ENCODE measurements around the gene KLHL5. TPM values are rescaled to one million over a fixed set of nuclear protein-coding genes. Genes with fewer than 3 reads are reported as not detected.

Gene KLHL5
- polyA plus RNA-seq, 3 donors from 2014 or later, result 5.5 to 8.9 (median 8.9) TPM

DNA sequence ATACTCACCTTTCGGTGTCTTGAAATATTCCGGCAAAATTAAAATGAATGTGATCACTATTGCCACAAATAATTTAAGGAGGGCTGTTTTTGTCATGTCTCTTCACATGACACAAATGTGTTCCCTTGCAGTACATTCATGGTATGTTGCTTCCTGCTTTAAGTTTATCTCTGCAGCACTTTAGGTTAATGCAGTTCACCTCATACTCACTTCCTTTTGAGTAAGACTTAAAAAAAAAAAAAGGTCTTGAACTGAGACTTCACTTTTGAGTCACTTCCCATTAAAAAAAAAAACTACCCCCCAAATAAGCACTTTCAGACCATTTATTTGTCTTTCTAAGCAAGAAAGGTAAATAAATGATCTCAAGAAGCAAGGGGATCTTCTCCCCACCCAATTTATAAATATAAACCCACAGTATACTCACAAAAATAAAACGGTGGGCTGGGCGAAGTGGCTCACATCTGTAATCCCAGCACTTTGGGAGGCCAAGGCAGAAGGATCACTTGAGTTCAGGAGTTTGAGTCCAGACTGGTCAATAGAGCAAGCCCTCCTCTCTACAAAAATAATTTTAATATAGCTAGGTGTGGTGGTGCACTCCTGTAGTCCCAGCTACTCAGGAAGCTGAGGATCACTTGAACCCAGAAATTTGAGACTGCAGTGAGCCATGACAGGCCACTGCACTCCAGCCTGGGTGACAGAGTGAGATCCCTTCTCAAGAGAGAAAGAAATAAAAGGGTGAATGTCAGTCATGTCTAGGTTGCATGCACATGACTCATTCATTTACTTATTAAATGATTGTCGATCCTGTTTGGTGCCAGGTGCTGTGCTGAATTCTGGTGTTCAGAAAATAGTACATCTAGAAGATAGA, 29.6 kb upstream of the KLHL5 start, which contains the start of gene TMEM156:
TSS of gene TMEM156 (minus strand) at position 192 of the 868 bp plus-strand sequence. CDS start at position 96, 96 bp downstream.
- peak; percentile 55 to 64 (median 62) for DNase-seq
- H3K4me3 Mint-ChIP-seq, result peak within 1 kb of the TSS; percentile 79 to 88 (median 80)
- peaks cover 44 to 54% of the 10 kb centered on the region in 2 donors for H3K4me1 Mint-ChIP-seq
- peak within 1 kb of the TSS; percentile 80 to 94 (median 88) for H3K27ac Mint-ChIP-seq
- H3K27me3 Mint-ChIP-seq (ENCODE audit: low read depth in 3 of 3), result peaks cover 0 to 6% (median 0%) of the 10 kb centered on the region in 3 donors
- H3K9me3 Mint-ChIP-seq, result no peaks in the 10 kb centered on the region
- no peaks in the 10 kb centered on the region for H3K36me3 Mint-ChIP-seq

- Mint-ChIP-seq H3K36me3 (no peaks in the 10 kb centered on the region), H3K4me3 (no peak overlapping the region), H3K27ac (peak overlapping the region in 1 of 6 donors; percentile 34), H3K4me1 (peaks cover 20 to 25% of the 10 kb centered on the region in 2 donors), H3K27me3 (ENCODE audit: low read depth in 3 of 3) (peaks cover 0 to 6% (median 0%) of the 10 kb centered on the region in 3 donors), H3K9me3 (no peaks in the 10 kb centered on the region)
- no peak for DNase-seq
Measured at GRCh38 chr4:39036172-39036571, 25.9 kb upstream of the KLHL5 start.

- Mint-ChIP-seq H3K27ac (no peak overlapping the region), H3K27me3 (ENCODE audit: low read depth in 3 of 3) (peaks cover 0 to 4% (median 2%) of the 10 kb centered on the region in 3 donors), H3K4me3 (no peak overlapping the region), H3K36me3 (no peaks in the 10 kb centered on the region), H3K4me1 (peaks cover 15 to 16% of the 10 kb centered on the region in 2 donors), H3K9me3 (no peaks in the 10 kb centered on the region)
- no peak for DNase-seq
Measured at GRCh38 chr4:39037491-39037825, 24.6 kb upstream of the KLHL5 start.

DNA sequence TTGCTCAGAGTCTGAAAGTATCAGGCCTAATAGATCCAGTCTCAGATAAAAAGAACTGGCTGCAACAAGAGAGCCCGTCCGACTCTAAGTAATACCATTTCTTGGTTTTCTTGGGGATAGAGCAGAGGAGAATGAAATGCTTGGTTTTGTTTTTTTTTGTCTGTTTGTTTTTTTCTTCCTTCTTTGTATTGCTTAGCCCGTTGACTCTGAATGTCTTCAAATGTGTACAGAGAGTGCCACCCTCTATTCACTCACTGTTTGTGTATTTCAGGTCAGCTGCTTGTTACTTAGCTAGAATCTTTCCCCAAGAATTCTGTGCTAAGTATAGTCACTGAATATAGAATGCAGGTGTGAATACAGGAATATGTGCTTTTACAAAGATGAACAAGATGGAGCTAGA, 24.1 kb upstream of the KLHL5 start:
- no peaks in the 10 kb centered on the region for H3K36me3 Mint-ChIP-seq
- no peak overlapping the region for H3K4me3 Mint-ChIP-seq
- no peak overlapping the region for H3K27ac Mint-ChIP-seq
- H3K9me3 Mint-ChIP-seq, result no peaks in the 10 kb centered on the region
- peaks cover 0 to 4% (median under 1%) of the 10 kb centered on the region in 3 donors for H3K27me3 Mint-ChIP-seq (ENCODE audit: low read depth in 3 of 3)
- H3K4me1 Mint-ChIP-seq, result peaks cover 11% of the 10 kb centered on the region in 2 donors
- no peak for DNase-seq

DNA sequence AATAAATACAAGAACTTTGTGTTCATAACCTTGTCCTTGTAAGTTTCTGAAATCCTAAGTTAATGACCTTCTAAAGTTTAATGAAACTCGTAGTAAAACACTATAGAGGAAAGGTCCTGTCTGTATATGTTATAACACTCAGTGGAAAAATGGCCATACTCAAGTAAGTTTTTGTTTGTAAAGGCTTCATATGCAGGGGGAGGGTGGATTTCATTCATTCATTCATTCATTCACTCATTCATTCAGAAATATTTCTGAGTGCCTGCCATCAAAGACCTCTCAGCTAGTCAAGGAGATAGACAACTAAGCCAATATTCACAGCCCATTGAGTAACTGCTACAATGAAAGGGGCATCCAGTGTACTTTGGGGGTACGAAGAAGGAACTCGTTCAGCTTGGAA, 22.9 kb upstream of the KLHL5 start:
- H3K27ac Mint-ChIP-seq, result peak overlapping the region in 2 of 6 donors; percentile 17 to 73
- no peak for DNase-seq
- no peaks in the 10 kb centered on the region for H3K36me3 Mint-ChIP-seq
- H3K27me3 Mint-ChIP-seq (ENCODE audit: low read depth in 3 of 3), result peaks cover 0 to 7% (median 4%) of the 10 kb centered on the region in 3 donors
- H3K4me3 Mint-ChIP-seq, result no peak overlapping the region
- peaks cover 12 to 14% of the 10 kb centered on the region in 2 donors for H3K4me1 Mint-ChIP-seq
- H3K9me3 Mint-ChIP-seq, result no peaks in the 10 kb centered on the region

DNA sequence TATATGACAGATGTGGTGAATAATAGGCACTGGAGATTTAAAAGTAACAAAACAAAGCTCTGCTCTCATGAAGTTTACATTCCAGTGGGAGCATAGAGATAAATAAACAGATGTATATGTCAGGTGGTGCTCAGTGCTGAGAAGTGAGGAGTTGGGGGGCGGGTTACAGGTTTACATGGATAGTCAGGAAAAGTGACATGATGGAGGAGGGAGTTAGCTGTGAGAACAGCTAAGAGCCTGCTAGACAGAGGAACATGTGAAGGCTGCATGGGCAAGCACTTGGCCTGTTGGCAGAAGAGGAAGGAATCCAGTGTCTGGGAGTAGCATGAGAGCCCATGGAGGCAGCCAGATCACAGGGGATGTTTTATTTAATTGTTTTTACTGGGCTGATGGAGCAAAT, 19.7 kb upstream of the KLHL5 start:
- no peak for DNase-seq
- Mint-ChIP-seq H3K9me3 (no peaks in the 10 kb centered on the region), H3K36me3 (no peaks in the 10 kb centered on the region), H3K4me1 (peaks cover 32% of the 10 kb centered on the region in 2 donors), H3K27ac (peak overlapping the region in 5 of 6 donors; percentile 26 to 78 (median 44)), H3K27me3 (ENCODE audit: low read depth in 3 of 3) (peaks cover 5 to 20% (median 9%) of the 10 kb centered on the region in 3 donors), H3K4me3 (peak overlapping the region; percentile 1 to 65 (median 10))

DNA sequence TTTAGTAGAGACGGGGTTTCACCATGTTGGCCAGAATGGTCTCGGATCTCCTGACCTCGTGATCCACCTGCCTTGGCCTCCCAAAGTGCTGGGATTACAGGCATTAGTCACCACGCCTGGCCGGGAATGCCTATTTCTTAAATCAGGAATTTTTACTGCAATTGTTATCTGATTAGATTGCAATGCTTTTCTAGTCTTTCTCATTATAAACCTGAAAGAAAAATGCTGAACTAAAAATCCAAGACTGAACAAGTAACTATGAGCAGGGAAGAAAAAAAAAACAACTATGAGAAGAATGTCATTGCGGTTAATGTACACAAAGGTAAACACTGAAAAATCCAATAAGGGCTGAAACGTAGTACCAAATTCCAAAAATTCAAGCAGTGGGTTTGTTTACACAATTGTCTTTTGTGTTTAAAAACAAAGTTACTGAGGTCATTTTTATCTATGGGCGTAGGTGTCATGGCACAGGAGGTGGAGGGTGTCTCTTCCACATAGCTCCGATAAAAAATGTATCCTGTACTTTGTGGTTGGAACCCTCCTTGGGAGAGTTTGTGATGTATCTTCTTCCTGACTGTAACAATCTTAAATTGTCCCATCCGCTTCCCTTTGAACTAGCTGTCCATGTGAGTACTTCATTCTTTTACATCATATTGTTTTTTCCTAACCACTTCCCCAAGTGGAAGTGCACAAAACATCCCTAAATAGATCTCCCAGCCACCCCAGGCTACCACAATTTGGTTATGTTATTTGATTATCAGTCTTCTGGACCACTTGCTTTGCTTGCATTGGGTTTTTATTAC, 18.8 kb upstream of the KLHL5 start:
- Mint-ChIP-seq H3K4me1 (peaks cover 41% of the 10 kb centered on the region in 2 donors), H3K9me3 (no peaks in the 10 kb centered on the region), H3K27me3 (ENCODE audit: low read depth in 3 of 3) (peaks cover 5 to 20% (median 9%) of the 10 kb centered on the region in 3 donors), H3K36me3 (no peaks in the 10 kb centered on the region), H3K27ac (peak overlapping the region; percentile 66 to 97 (median 94)), H3K4me3 (peak overlapping the region; percentile 90 to 97 (median 92))
- DNase-seq, result no peak

DNA sequence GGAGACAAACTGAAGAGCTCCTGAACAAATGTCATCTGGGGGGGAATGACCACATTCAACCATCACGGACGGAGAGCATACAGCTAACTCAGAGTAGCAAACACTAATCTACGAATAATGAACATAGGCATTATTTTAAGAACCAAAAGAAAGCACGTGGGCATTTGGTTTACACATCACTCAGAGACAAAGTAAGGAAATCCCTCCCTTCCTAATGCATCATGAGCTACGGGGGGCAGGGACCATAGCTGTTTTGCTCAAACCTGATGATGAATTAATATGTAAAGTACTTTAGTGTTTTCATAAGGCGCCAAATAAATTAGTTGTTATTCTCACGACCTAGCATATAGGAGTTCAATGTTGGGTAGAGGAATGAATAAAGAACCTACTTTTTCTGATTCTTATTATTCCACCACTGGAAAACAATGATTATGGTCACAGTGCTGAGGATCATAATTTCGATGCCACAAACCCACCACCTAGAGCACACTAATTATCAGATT, 18.1 kb upstream of the KLHL5 start:
- DNase-seq, result peak in 2 of 3 donors; percentile 25 to 27

GRCh38 chr4:39044364-39044955, 17.6 kb upstream of the KLHL5 start:
- peaks cover 47 to 48% of the 10 kb centered on the region in 2 donors for H3K4me1 Mint-ChIP-seq
- H3K9me3 Mint-ChIP-seq, result no peaks in the 10 kb centered on the region
- peak overlapping the region; percentile 90 to 97 (median 92) for H3K4me3 Mint-ChIP-seq
- peak; percentile 90 to 92 (median 91) for DNase-seq
- H3K27me3 Mint-ChIP-seq (ENCODE audit: low read depth in 3 of 3), result peaks cover 5 to 20% (median 9%) of the 10 kb centered on the region in 3 donors
- no peaks in the 10 kb centered on the region for H3K36me3 Mint-ChIP-seq
- H3K27ac Mint-ChIP-seq, result peak overlapping the region; percentile 66 to 97 (median 94)

More for the DNA sequence above, 18.1 kb upstream of the KLHL5 start:
- Mint-ChIP-seq H3K9me3 (no peaks in the 10 kb centered on the region), H3K4me1 (peaks cover 47% of the 10 kb centered on the region in 2 donors), H3K36me3 (no peaks in the 10 kb centered on the region), H3K27ac (peak overlapping the region; percentile 66 to 97 (median 94)), H3K4me3 (peak overlapping the region; percentile 90 to 97 (median 92)), H3K27me3 (ENCODE audit: low read depth in 3 of 3) (peaks cover 5 to 20% (median 9%) of the 10 kb centered on the region in 3 donors)

DNA sequence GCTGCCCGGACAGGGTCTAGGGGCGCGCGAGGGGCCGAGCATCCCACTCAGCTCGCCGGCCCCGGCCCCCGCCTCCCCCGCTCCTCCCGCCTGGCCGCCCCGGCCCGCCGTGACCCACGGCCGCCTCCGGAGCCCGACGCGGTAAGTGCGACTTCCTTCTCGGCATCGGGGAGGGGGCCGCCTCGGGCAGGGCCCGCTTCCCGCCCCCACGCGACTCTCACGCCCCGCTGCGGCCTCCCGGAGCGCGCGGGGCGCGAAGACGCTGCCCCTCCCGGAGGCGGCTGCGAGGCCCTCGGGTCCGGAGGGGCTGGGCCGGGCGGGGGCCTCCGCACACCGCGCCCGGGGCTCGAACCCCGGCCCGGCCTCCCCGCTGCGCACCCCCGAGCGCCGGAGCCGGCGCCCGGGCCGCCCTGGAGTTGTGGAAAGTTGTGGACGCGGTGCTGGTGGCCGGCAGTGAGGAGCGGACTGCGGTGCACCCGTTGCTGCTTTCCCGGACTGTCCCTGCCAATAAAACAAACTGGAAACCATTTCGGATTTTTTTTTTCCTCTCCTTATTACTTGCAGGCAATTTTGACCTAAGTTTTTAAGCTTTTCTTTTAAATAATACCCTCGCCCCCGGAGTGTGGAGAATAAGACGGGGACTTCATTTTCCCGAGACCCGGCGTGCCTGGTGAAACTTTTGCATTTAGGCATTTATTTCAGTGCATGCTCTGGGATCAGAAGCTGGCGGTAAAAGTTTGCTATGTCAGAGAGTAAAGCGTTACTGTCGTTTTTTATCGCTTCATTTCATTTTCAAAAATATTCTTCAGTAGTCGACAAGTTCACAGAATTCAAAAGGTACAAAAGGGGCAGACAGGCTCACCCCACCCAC, 16.8 kb upstream of the KLHL5 start:
- H3K36me3 Mint-ChIP-seq, result no peaks in the 10 kb centered on the region
- H3K4me3 Mint-ChIP-seq, result peak overlapping the region; percentile 90 to 97 (median 95)
- H3K27me3 Mint-ChIP-seq (ENCODE audit: low read depth in 3 of 3), result peaks cover 5 to 20% (median 9%) of the 10 kb centered on the region in 3 donors
- peak overlapping the region; percentile 79 to 96 (median 94) for H3K27ac Mint-ChIP-seq
- H3K4me1 Mint-ChIP-seq, result peaks cover 47 to 48% of the 10 kb centered on the region in 2 donors
- DNase-seq, result peak; percentile 69 to 72 (median 70)
- H3K9me3 Mint-ChIP-seq, result no peaks in the 10 kb centered on the region

DNA sequence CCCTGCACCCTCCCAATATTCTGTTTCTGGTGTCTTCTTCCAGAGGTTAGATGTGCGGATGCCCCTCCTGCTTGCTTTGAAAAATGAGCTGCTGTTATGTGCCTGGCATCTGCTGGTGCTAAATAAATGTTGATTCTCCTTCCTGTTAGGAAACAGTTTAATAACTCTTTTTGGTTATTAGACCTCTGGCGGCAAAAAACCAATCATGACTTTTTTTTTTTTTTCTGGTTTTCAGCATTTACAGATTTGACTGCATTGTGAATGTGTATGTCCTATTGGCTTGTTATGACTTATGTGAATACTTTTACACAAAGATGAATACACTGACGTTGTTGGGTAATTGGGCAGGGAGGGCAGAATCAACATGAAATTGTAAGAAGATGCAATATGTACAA, 16.2 kb upstream of the KLHL5 start:
- H3K4me3 Mint-ChIP-seq, result peak overlapping the region; percentile 90 to 97 (median 95)
- H3K9me3 Mint-ChIP-seq, result no peaks in the 10 kb centered on the region
- no peaks in the 10 kb centered on the region for H3K36me3 Mint-ChIP-seq
- H3K27ac Mint-ChIP-seq, result peak overlapping the region; percentile 79 to 96 (median 94)
- peaks cover 5 to 20% (median 9%) of the 10 kb centered on the region in 3 donors for H3K27me3 Mint-ChIP-seq (ENCODE audit: low read depth in 3 of 3)
- H3K4me1 Mint-ChIP-seq, result peaks cover 47 to 48% of the 10 kb centered on the region in 2 donors
- peak in 2 of 3 donors; percentile 15 to 26 for DNase-seq

- Mint-ChIP-seq H3K27ac (peak overlapping the region; percentile 79 to 96 (median 94)), H3K4me3 (peak overlapping the region; percentile 90 to 97 (median 95)), H3K36me3 (no peaks in the 10 kb centered on the region), H3K9me3 (no peaks in the 10 kb centered on the region), H3K27me3 (ENCODE audit: low read depth in 3 of 3) (peaks cover 5 to 20% (median 9%) of the 10 kb centered on the region in 3 donors), H3K4me1 (peaks cover 47 to 48% of the 10 kb centered on the region in 2 donors)
- DNase-seq, result no peak
Measured at GRCh38 chr4:39046249-39046648, 15.8 kb upstream of the KLHL5 start.
